Fibroblast of lung (primary cell): ENCODE data around the gene KANTR.

Source experiments
- EZH2 ChIP-seq: IDR thresholded peaks from 2 replicates; pipeline ENCODE4 v1.5.1; 2012; ENCODE audit warnings: low read length, control low read depth, mild to moderate bottlenecking; ENCODE audit errors: missing control alignments
- TF ChIP-seq, protein P1 (sequence below), 2 donors: IDR thresholded peaks in 1 of 2; conservative IDR thresholded peaks in 1 of 2; 1 replicate in 1 of 2; 2 replicates in 1 of 2; pipeline ENCODE4 v1.5.1; 2011 to 2012; ENCODE audit warnings: low read length in 2 of 2, control low read depth in 1 of 2, inconsistent platforms in 1 of 2, low read depth in 1 of 2, mild to moderate bottlenecking in 1 of 2

GRCh38 chrX:53159184-53159583 is 65.2 kb downstream of the KANTR start:
- no peak for TF ChIP-seq EZH2
- TF ChIP-seq, protein P1, sequence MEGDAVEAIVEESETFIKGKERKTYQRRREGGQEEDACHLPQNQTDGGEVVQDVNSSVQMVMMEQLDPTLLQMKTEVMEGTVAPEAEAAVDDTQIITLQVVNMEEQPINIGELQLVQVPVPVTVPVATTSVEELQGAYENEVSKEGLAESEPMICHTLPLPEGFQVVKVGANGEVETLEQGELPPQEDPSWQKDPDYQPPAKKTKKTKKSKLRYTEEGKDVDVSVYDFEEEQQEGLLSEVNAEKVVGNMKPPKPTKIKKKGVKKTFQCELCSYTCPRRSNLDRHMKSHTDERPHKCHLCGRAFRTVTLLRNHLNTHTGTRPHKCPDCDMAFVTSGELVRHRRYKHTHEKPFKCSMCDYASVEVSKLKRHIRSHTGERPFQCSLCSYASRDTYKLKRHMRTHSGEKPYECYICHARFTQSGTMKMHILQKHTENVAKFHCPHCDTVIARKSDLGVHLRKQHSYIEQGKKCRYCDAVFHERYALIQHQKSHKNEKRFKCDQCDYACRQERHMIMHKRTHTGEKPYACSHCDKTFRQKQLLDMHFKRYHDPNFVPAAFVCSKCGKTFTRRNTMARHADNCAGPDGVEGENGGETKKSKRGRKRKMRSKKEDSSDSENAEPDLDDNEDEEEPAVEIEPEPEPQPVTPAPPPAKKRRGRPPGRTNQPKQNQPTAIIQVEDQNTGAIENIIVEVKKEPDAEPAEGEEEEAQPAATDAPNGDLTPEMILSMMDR (conservative IDR thresholded peaks at IDR 0.05 in 1 of 2, IDR thresholded peaks at IDR 0.05 in 1 of 2; ENCODE audit: low read depth in 1 of 2, low read length in 2 of 2), result no peak
